Upper lobe of left lung (tissue), 6 donors: Measurements from ENCODE around the gene PDGFRB. TPM values are rescaled to one million over a fixed set of nuclear protein-coding genes. Genes with fewer than 3 reads are reported as not detected.

Experiments used
- ATAC-seq, 2 donors: fragments of 200-7000 bp; cut with Tn5 transposase; one replicate each; pipeline ENCODE4 v1.9.1; 2022; ENCODE audit warnings: mild to moderate bottlenecking in 2 of 2, moderate library complexity in 2 of 2; ENCODE audit not compliant: low FRiP score in 2 of 2
- DNase-seq, 2 donors: peaks; one replicate each; pipeline ENCODE4 v3.0.0-alpha.2; 2019 to 2020
- H3K27ac ChIP-seq, 4 donors: fragments of 200-600 bp; sonication (generic); one replicate each; pipeline ENCODE4 v1.5.1; 2016 to 2019
- H3K27me3 ChIP-seq, 4 donors: fragments of 200-600 bp; sonication (generic); one replicate each; pipeline ENCODE4 v1.5.1; 2017 to 2019
- H3K36me3 ChIP-seq, 4 donors: fragments of 200-600 bp; sonication (generic); one replicate each; pipeline ENCODE4 v1.5.1; 2016 to 2019
- H3K4me1 ChIP-seq, 4 donors: fragments of 200-600 bp; sonication (generic); one replicate each; pipeline ENCODE4 v1.5.1; 2018 to 2019
- H3K4me3 ChIP-seq, 4 donors: fragments of 200-600 bp; sonication (generic); one replicate each; pipeline ENCODE4 v1.5.1; 2017 to 2019; ENCODE audit warnings: mild to moderate bottlenecking in 2 of 4, moderate library complexity in 1 of 4
- H3K9me3 ChIP-seq, 4 donors: fragments of 200-600 bp; sonication (generic); one replicate each; pipeline ENCODE4 v1.5.1; 2018 to 2019
- EP300 ChIP-seq, 4 donors: sonication (generic); formaldehyde crosslinking; IDR thresholded peaks; one replicate each; pipeline ENCODE4 v1.5.1; 2017; ENCODE audit warnings: antibody characterized with exemption in 4 of 4, control low read depth in 2 of 4
- POLR2A ChIP-seq, 4 donors: fragments of 450-650 bp; IDR thresholded peaks; one replicate each; pipeline ENCODE4 v1.5.1; 2016 to 2017; ENCODE audit warnings: antibody characterized with exemption in 4 of 4, mild to moderate bottlenecking in 2 of 4
- POLR2AphosphoS5 ChIP-seq, 2 donors: sonication (generic); formaldehyde crosslinking; IDR thresholded peaks; one replicate each; pipeline ENCODE4 v1.5.1; 2017; ENCODE audit warnings: antibody characterized with exemption in 2 of 2
- WGBS, 2 donors: methylation state at CpG; one replicate each; pipeline ENCODE4 v1.1.5; 2017 to 2018; 5-methylcytosine and 5-hydroxymethylcytosine counted together
- total RNA-seq, 6 donors: library from RNA; depleted of rRNA in 4 of 6; stranded (reverse); fragments of >200 nt in 4 of 6; gene quantifications; one replicate each; pipeline versions ENCODE4 v1.1.0 to v1.2.1, GENCODE V29; 2016 to 2021
- TF ChIP-seq, protein P1 (sequence below), 6 experiments: fragments of 450-650 bp in 4 of 6; fragments of 200-600 bp in 2 of 6; sonication (generic) in 2 of 6; IDR thresholded peaks; one replicate each; pipeline ENCODE4 v1.5.1; 2016 to 2019; ENCODE audit warnings: antibody characterized with exemption in 6 of 6
- donor health status: DM: no; HTN: no; CAD: no; lungs with moderate emphysema.
- donor health status: DM: no; HTN: yes; CAD: no; lungs with severe emphysema.

PDGFRB gene
- total RNA-seq, 6 donors from 2014 or later, result 26.6 to 155 (median 81.5) TPM

DNA sequence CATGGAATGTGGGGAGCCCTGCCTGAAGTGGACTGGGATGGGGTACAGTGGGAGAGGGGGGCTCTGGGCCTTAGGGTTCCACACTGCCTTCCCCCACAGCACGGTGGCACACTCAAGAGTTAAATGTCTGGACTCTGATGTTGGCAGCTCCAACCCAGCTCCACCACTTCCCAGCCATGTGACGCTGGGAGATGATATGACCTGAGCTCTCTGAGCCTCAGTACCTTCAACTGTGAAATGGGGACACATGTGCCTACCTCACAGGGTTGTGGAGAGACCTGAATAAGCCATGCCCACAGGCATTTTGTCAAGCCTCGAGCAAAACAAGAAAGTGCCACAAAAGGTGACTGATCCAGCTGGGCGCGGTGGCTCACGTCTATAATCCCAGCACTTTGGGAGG, 3.4 kb upstream of the PDGFRB start:
- H3K4me1 ChIP-seq, result peaks cover 8 to 21% (median 12%) of the 10 kb centered on the region in 4 donors
- DNase-seq, result no peak
- H3K27me3 ChIP-seq, result no peaks in the 10 kb centered on the region
- peak overlapping the region; percentile 44 to 91 (median 73) for H3K27ac ChIP-seq
- 77 to 79% methylated on average over 4 to 6 of the region's 6 CpGs for WGBS, 2 donors
- no peak for ATAC-seq
- no peak overlapping the region for H3K4me3 ChIP-seq
- no peaks in the 10 kb centered on the region for H3K9me3 ChIP-seq
- TF ChIP-seq, protein P1, sequence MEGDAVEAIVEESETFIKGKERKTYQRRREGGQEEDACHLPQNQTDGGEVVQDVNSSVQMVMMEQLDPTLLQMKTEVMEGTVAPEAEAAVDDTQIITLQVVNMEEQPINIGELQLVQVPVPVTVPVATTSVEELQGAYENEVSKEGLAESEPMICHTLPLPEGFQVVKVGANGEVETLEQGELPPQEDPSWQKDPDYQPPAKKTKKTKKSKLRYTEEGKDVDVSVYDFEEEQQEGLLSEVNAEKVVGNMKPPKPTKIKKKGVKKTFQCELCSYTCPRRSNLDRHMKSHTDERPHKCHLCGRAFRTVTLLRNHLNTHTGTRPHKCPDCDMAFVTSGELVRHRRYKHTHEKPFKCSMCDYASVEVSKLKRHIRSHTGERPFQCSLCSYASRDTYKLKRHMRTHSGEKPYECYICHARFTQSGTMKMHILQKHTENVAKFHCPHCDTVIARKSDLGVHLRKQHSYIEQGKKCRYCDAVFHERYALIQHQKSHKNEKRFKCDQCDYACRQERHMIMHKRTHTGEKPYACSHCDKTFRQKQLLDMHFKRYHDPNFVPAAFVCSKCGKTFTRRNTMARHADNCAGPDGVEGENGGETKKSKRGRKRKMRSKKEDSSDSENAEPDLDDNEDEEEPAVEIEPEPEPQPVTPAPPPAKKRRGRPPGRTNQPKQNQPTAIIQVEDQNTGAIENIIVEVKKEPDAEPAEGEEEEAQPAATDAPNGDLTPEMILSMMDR (IDR thresholded peaks at IDR 0.05), result no peak
- no peak for TF ChIP-seq POLR2A (IDR thresholded peaks at IDR 0.05)
- no peaks in the 10 kb centered on the region for H3K36me3 ChIP-seq

DNA sequence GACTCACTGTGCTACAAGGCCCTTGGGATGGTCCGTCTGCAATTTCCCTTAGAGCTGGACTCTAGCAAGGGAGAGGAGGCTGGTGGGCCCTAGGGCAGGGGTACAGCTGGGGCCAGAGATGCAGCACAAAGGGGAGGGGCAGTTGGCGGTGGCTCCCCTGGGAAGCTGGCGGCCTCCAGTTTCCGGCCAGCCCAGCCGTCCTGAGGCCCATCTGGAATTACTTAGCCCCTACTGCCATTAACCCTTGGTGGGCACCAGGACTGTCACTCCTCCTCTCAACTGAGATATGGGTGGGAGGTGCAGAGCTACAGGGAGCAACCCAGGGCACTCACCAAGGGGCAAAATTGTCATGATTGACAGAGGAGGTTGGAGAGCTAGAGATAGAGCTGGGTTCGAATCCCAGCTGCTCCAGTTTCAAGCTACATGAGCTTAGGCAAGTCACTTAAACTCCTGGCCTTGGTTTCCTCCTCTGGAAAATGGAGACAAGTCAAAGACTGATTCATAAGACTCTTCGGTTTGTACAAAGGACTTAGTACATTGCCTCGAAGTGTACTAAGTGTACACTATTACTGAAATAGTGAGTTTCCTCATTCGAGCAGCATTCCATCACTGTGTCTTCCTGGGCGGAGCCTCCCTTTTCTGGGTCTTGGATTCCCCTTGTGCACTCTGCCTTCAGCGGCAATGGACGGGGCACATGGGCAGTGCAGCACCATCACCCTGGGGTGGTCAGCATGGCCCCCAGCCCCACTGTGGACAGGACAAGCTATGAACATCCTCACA, 2.7 kb upstream of the PDGFRB start:
- peak overlapping the region; percentile 44 to 91 (median 80) for H3K27ac ChIP-seq
- ATAC-seq, result peak in 1 of 2 donors; percentile 15
- peaks cover 8 to 15% (median 12%) of the 10 kb centered on the region in 4 donors for H3K4me1 ChIP-seq
- H3K27me3 ChIP-seq, result no peaks in the 10 kb centered on the region
- TF ChIP-seq POLR2AphosphoS5 (IDR thresholded peaks at IDR 0.05), result no peak
- TF ChIP-seq, protein P1 (IDR thresholded peaks at IDR 0.05), result no peak
- H3K36me3 ChIP-seq, result no peaks in the 10 kb centered on the region
- 55 to 70% methylated on average over 6 to 12 of the region's 12 CpGs for WGBS, 2 donors
- peak overlapping the region in 1 of 4 donors; percentile 4 for H3K4me3 ChIP-seq
- H3K9me3 ChIP-seq, result no peaks in the 10 kb centered on the region
- DNase-seq, result peak in 1 of 2 donors; percentile 58

DNA sequence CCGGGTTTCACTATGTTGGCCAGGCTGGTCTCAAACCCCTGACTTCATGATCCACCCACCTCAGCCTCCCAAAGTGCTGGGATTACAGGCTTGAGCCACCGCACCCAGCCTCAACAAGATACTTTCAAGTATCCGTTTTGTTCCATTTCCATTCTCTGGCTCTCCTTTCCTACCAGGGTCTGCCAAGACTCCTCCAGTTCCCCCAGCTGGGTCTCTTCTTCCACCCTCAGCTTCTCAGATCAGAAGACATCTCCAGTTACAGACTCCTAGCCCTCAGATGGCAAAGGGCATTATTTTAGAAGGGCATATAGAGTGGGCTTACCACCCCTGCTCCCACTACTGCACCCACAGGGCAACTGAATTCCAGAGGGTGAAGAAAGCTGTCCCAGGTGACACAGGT, 1.5 kb upstream of the PDGFRB start:
- ATAC-seq (no peak), DNase-seq (no peak)
- Histone ChIP-seq H3K27me3 (no peaks in the 10 kb centered on the region), H3K27ac (peak overlapping the region; percentile 44 to 91 (median 80)), H3K4me1 (peaks cover 8 to 12% (median 10%) of the 10 kb centered on the region in 4 donors), H3K36me3 (no peaks in the 10 kb centered on the region), H3K9me3 (no peaks in the 10 kb centered on the region), H3K4me3 (no peak overlapping the region)
- 74 to 81% methylated on average over 3 of the region's 3 CpGs for WGBS, 2 donors
- TF ChIP-seq EP300 (IDR thresholded peaks at IDR 0.05) (no peak), POLR2A (IDR thresholded peaks at IDR 0.05) (no peak), POLR2AphosphoS5 (IDR thresholded peaks at IDR 0.05) (no peak)
- TF ChIP-seq, protein P1 (IDR thresholded peaks at IDR 0.05), result no peak

DNA sequence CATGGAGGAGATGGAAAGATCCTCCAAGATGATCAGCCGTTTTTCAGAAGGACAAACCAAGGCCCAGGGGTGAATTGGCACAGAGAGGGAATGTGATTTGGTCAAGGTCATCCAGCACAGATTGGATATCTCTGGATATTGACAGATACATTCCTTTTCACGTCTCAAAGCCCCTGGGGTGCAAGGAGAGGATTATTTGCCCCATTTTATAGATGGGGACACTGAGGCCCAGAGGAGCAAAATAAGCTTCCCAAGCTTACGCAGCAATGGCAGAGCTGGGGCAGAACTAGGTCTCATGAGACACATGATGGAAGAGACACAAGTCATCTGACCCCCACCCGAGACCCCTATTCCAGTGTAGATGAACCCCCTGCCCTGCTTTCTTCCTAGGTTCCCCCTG, 895 bp upstream of the PDGFRB start:
- TF ChIP-seq POLR2AphosphoS5 (IDR thresholded peaks at IDR 0.05) (no peak), EP300 (IDR thresholded peaks at IDR 0.05) (no peak), POLR2A (IDR thresholded peaks at IDR 0.05) (no peak)
- TF ChIP-seq, protein P1 (IDR thresholded peaks at IDR 0.05), result no peak
- Histone ChIP-seq H3K9me3 (no peaks in the 10 kb centered on the region), H3K36me3 (no peaks in the 10 kb centered on the region), H3K27ac (peak overlapping the region; percentile 43 to 91 (median 80)), H3K4me1 (peaks cover 8 to 12% (median 10%) of the 10 kb centered on the region in 4 donors), H3K27me3 (no peaks in the 10 kb centered on the region), H3K4me3 (peak overlapping the region in 1 of 4 donors; percentile 51)
- WGBS, 2 donors, result 74 to 82% methylated on average over 4 of the region's 4 CpGs
- no peak for ATAC-seq
- no peak for DNase-seq

DNA sequence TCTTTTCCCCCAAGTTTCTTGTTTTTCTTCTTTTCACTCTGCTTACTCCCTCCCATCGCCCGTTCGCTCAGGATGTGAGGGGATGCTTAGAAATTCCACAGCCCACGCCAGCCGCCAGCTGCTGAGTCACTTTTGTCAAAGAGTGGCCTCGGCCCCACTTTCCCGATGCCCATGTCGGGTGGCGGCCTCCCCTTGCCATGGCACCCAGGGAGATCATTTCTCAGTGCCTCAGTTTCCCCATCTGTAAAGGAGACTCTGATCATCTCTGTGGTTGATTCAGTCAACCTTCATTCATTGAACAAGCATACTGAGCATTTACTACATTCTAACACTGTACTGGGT, 353 bp upstream of the PDGFRB start:
- TF ChIP-seq, protein P1 (IDR thresholded peaks at IDR 0.05), result no peak
- 5 to 6% methylated on average over 9 of the region's 9 CpGs for WGBS, 2 donors
- DNase-seq (no peak), ATAC-seq (no peak)
- H3K27me3 ChIP-seq, result no peaks in the 10 kb centered on the region
- H3K4me3 ChIP-seq, result peak overlapping the region in 3 of 4 donors; percentile 36 to 51 (median 40)
- peaks cover 8 to 12% (median 10%) of the 10 kb centered on the region in 4 donors for H3K4me1 ChIP-seq
- H3K9me3 ChIP-seq, result no peaks in the 10 kb centered on the region
- no peaks in the 10 kb centered on the region for H3K36me3 ChIP-seq
- H3K27ac ChIP-seq, result peak overlapping the region; percentile 43 to 91 (median 80)
